Activated CD8-positive, alpha-beta T cell treated with anti-CD3 and anti-CD28 coated beads, Interleukin-2, amount 10 ng/mL, durations not matched to agents 7 days and 5 days (primary cell): ENCODE results near the gene UAP1. TPM values are rescaled to one million over a fixed set of nuclear protein-coding genes. Genes with fewer than 3 reads are reported as not detected.
"Not testable (repeated sequence)": the region's sequence is repeated elsewhere in the genome, so short reads cannot be mapped to it uniquely, and the experiment has no call there.

Experiments
- ATAC-seq: fragments of 150-1000 bp; cut with Tn5 transposase; one replicate; pipeline ENCODE4 v1.10.0; 2021; ENCODE audit warnings: moderate library complexity
- CTCF ChIA-PET: fragments of 350-600 bp; sonication (Branson Sonifier 250); formaldehyde crosslinking; loops from one replicate; lab custom pipeline; 2021; ENCODE audit warnings: antibody characterized with exemption; lab: Charles Lee
- POLR2A ChIA-PET: fragments of 350-600 bp; sonication (Branson Sonifier 250); formaldehyde crosslinking; loops from one replicate; lab custom pipeline; 2021; ENCODE audit warnings: antibody characterized with exemption; lab: Charles Lee
- DNase-seq: peaks from one replicate; pipeline ENCODE4 v3.0.0-alpha.2; 2020
- H3K27ac Mint-ChIP-seq: one replicate; pipeline ENCODE4 v1.8.0; 2021; ENCODE audit warnings: mild to moderate bottlenecking, mixed read lengths
- H3K27me3 Mint-ChIP-seq: one replicate; pipeline ENCODE4 v1.8.0; 2021; ENCODE audit warnings: low read depth, mixed read lengths
- H3K36me3 Mint-ChIP-seq: one replicate; pipeline ENCODE4 v1.8.0; 2021; ENCODE audit warnings: low read depth, mixed read lengths
- H3K4me1 Mint-ChIP-seq: one replicate; pipeline ENCODE4 v1.8.0; 2021; ENCODE audit warnings: low read depth, mixed read lengths
- H3K4me3 Mint-ChIP-seq: one replicate; pipeline ENCODE4 v1.8.0; 2021; ENCODE audit warnings: mild to moderate bottlenecking, mixed read lengths
- H3K9me3 Mint-ChIP-seq: one replicate; pipeline ENCODE4 v1.8.0; 2022; ENCODE audit warnings: mixed read lengths; ENCODE audit not compliant: insufficient read depth
- total RNA-seq, 2 experiments: library from RNA; stranded (reverse); gene quantifications; one replicate each; pipeline ENCODE4 v1.2.3, GENCODE V29; 2021

Gene UAP1
- total RNA-seq, 2 experiments from 2014 or later, result 15.5 to 15.7 TPM

GRCh38 chr1:162590101-162590500 is 28.6 kb downstream of the UAP1 start:
- DNase-seq (no peak), ATAC-seq (no peak)
- H3K4me1 Mint-ChIP-seq, result no peaks in the 10 kb centered on the region
- CTCF ChIA-PET, result no interaction called here
- H3K27me3 Mint-ChIP-seq, result no peaks in the 10 kb centered on the region
- H3K27ac Mint-ChIP-seq, result no peak overlapping the region
- no peak overlapping the region for H3K4me3 Mint-ChIP-seq
- POLR2A ChIA-PET, result no interaction called here
- peaks cover 13% of the 10 kb centered on the region for H3K36me3 Mint-ChIP-seq
- no peaks in the 10 kb centered on the region for H3K9me3 Mint-ChIP-seq

GRCh38 chr1:162590686-162591085 is 29.2 kb downstream of the UAP1 start:
- peaks cover 13% of the 10 kb centered on the region for H3K36me3 Mint-ChIP-seq
- no peaks in the 10 kb centered on the region for H3K4me1 Mint-ChIP-seq
- no peak for ATAC-seq
- no peak overlapping the region for H3K27ac Mint-ChIP-seq
- ChIA-PET CTCF (no interaction called here), POLR2A (no interaction called here)
- H3K27me3 Mint-ChIP-seq, result no peaks in the 10 kb centered on the region
- no peak overlapping the region for H3K4me3 Mint-ChIP-seq
- no peak for DNase-seq
- H3K9me3 Mint-ChIP-seq, result no peaks in the 10 kb centered on the region

- H3K4me3 Mint-ChIP-seq, result no peak overlapping the region
- H3K4me1 Mint-ChIP-seq, result no peaks in the 10 kb centered on the region
- DNase-seq, result no peak
- H3K9me3 Mint-ChIP-seq, result no peaks in the 10 kb centered on the region
- no peak overlapping the region for H3K27ac Mint-ChIP-seq
- POLR2A ChIA-PET, result no interaction called here
- H3K27me3 Mint-ChIP-seq, result no peaks in the 10 kb centered on the region
- peaks cover 11% of the 10 kb centered on the region for H3K36me3 Mint-ChIP-seq
- CTCF ChIA-PET, result interaction anchor here (2.1 kb wide), 1 partner anchor 17 kb away, joined by 6 read pairs; no protein-coding TSS in a partner anchor
- no peak for ATAC-seq
Measured at GRCh38 chr1:162596514-162597170, 35.1 kb downstream of the UAP1 start.

- H3K4me3 Mint-ChIP-seq, result no peak overlapping the region
- ATAC-seq, result no peak
- POLR2A ChIA-PET, result no interaction called here
- CTCF ChIA-PET, result interaction anchor here (0.7 to 1.3 kb wide), 2 partner anchors 14 to 18 kb away, joined by 4 to 7 read pairs; no protein-coding TSS in a partner anchor
- H3K4me1 Mint-ChIP-seq, result no peaks in the 10 kb centered on the region
- no peaks in the 10 kb centered on the region for H3K9me3 Mint-ChIP-seq
- peaks cover 7% of the 10 kb centered on the region for H3K36me3 Mint-ChIP-seq
- DNase-seq, result no peak
- H3K27me3 Mint-ChIP-seq, result no peaks in the 10 kb centered on the region
- H3K27ac Mint-ChIP-seq, result no peak overlapping the region
Measured at GRCh38 chr1:162599451-162599850, 37.9 kb downstream of the UAP1 start.

- ATAC-seq, H3K36me3 Mint-ChIP-seq, H3K9me3 Mint-ChIP-seq, DNase-seq, H3K4me3 Mint-ChIP-seq, POLR2A ChIA-PET, H3K27me3 Mint-ChIP-seq, H3K4me1 Mint-ChIP-seq, H3K27ac Mint-ChIP-seq: not testable (repeated sequence)
- CTCF ChIA-PET, result interaction anchor here (3.0 kb wide), 1 partner anchor 11 kb away, joined by 17 read pairs; no protein-coding TSS in a partner anchor
Measured at GRCh38 chr1:162603117-162603516, 41.6 kb downstream of the UAP1 start.

GRCh38 chr1:162605225-162605927 is 43.9 kb downstream of the UAP1 start:
- Mint-ChIP-seq H3K36me3 (peaks cover 7% of the 10 kb centered on the region), H3K4me1 (no peaks in the 10 kb centered on the region), H3K9me3 (no peaks in the 10 kb centered on the region), H3K4me3 (no peak overlapping the region), H3K27ac (no peak overlapping the region), H3K27me3 (no peaks in the 10 kb centered on the region)
- no peak for ATAC-seq
- DNase-seq, result no peak
- ChIA-PET CTCF (interaction anchor here (3.0 kb wide), 1 partner anchor 8 kb away, joined by 17 read pairs; no protein-coding TSS in a partner anchor), POLR2A (no interaction called here)

- POLR2A ChIA-PET, result no interaction called here
- H3K36me3 Mint-ChIP-seq, result no peaks in the 10 kb centered on the region
- CTCF ChIA-PET, result no interaction called here
Measured at GRCh38 chr1:162609306-162609705, 47.8 kb downstream of the UAP1 start.

GRCh38 chr1:162612606-162613400 is 51.3 kb downstream of the UAP1 start:
- no peak overlapping the region for H3K4me3 Mint-ChIP-seq
- ChIA-PET CTCF (interaction anchor here (0.8 to 2.6 kb wide), 14 partner anchors 8 to 241 kb away, joined by 3 to 17 read pairs (median 4); partner anchors contain the start of genes DDR2 and UAP1), POLR2A (no interaction called here)
- H3K9me3 Mint-ChIP-seq, result peaks cover 9% of the 10 kb centered on the region
- H3K4me1 Mint-ChIP-seq, result no peaks in the 10 kb centered on the region
- H3K36me3 Mint-ChIP-seq, result peaks cover 2% of the 10 kb centered on the region
- no peak for DNase-seq
- H3K27me3 Mint-ChIP-seq, result no peaks in the 10 kb centered on the region
- no peak for ATAC-seq
- H3K27ac Mint-ChIP-seq, result no peak overlapping the region

More at GRCh38 chr1:162609306-162609705, 47.8 kb downstream of the UAP1 start:
- no peak for DNase-seq
- no peak overlapping the region for H3K27ac Mint-ChIP-seq
- H3K4me3 Mint-ChIP-seq, result no peak overlapping the region
- no peaks in the 10 kb centered on the region for H3K4me1 Mint-ChIP-seq
- no peaks in the 10 kb centered on the region for H3K9me3 Mint-ChIP-seq
- ATAC-seq, result no peak
- no peaks in the 10 kb centered on the region for H3K27me3 Mint-ChIP-seq

- Mint-ChIP-seq H3K27ac (no peak overlapping the region), H3K27me3 (peaks cover 3% of the 10 kb centered on the region), H3K9me3 (peaks cover 12% of the 10 kb centered on the region), H3K4me1 (no peaks in the 10 kb centered on the region), H3K36me3 (peaks cover 2% of the 10 kb centered on the region), H3K4me3 (no peak overlapping the region)
- ChIA-PET POLR2A (no interaction called here), CTCF (no interaction called here)
- ATAC-seq (no peak), DNase-seq (no peak)
Measured at GRCh38 chr1:162616848-162617247, 55.3 kb downstream of the UAP1 start.

- Mint-ChIP-seq H3K9me3 (peaks cover 12% of the 10 kb centered on the region), H3K4me1 (no peaks in the 10 kb centered on the region), H3K27ac (no peak overlapping the region), H3K36me3 (peaks cover 2% of the 10 kb centered on the region), H3K4me3 (no peak overlapping the region), H3K27me3 (peaks cover 3% of the 10 kb centered on the region)
- POLR2A ChIA-PET, result no interaction called here
- CTCF ChIA-PET, result interaction anchor here (0.8 to 1.1 kb wide), 2 partner anchors 10 to 18 kb away, joined by 4 to 5 read pairs; no protein-coding TSS in a partner anchor
- ATAC-seq (no peak), DNase-seq (no peak)
Measured at GRCh38 chr1:162617513-162617912, 56.0 kb downstream of the UAP1 start.

GRCh38 chr1:162619076-162619475 is 57.6 kb downstream of the UAP1 start:
- Mint-ChIP-seq H3K27me3 (peaks cover 3% of the 10 kb centered on the region), H3K27ac (no peak overlapping the region), H3K4me3 (no peak overlapping the region), H3K4me1 (no peaks in the 10 kb centered on the region), H3K9me3 (peaks cover 12% of the 10 kb centered on the region), H3K36me3 (peaks cover 2% of the 10 kb centered on the region)
- no peak for ATAC-seq
- CTCF ChIA-PET, result interaction anchor here (1.0 kb wide), 1 partner anchor 15 kb away, joined by 3 read pairs; no protein-coding TSS in a partner anchor
- DNase-seq, result no peak
- POLR2A ChIA-PET, result no interaction called here
